ENCODE results near the gene B3GNT4. TPM values are rescaled to one million over a fixed set of nuclear protein-coding genes. Genes with fewer than 3 reads are reported as not detected.
"Not testable (repeated sequence)": the region's sequence is repeated elsewhere in the genome, so short reads cannot be mapped to it uniquely, and the experiment has no call there.

Gene B3GNT4
- total RNA-seq, 1 donor from 2014 or later = 0.36 TPM

DNA sequence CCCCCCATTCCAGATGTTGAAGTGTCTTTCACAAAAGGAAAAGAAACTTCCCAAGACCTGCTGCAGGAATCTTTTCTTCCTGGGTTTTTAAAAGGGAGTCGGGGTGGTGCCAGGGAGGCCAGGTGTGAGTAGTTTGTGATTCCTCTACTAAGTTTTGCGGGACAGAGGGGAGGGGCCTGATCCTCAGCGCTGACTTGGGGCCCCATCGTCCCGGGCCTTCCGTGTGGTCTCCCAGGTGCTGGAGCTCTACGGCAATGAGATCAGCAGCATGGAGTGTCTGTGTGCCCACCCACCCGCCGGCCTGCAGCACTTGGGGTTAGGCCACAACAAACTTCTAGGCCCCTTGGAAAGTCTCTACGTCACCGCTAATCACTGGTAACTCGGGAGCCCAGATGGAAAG is 16.0 kb upstream of the B3GNT4 start:
- intact Hi-C loops (cut with micrococcal nuclease) = no loop called here

- intact Hi-C loops (cut with micrococcal nuclease) = no loop called here
Measured at GRCh38 chr12:122189626-122190475, 13.7 kb upstream of the B3GNT4 start.

- intact Hi-C loops (cut with micrococcal nuclease) = loop anchor here (1.0 kb wide), 2 partner anchors 60 to 137 kb away; no protein-coding TSS in a partner anchor
Measured at GRCh38 chr12:122190842-122191668, 12.5 kb upstream of the B3GNT4 start.

- intact Hi-C loops (cut with micrococcal nuclease) = no loop called here
Measured at GRCh38 chr12:122192441-122192840, 11.1 kb upstream of the B3GNT4 start.

- intact Hi-C loops (cut with micrococcal nuclease) = no loop called here
Measured at GRCh38 chr12:122194804-122195203, 8.7 kb upstream of the B3GNT4 start.

- intact Hi-C loops (cut with micrococcal nuclease) = no loop called here
Measured at GRCh38 chr12:122195405-122195804, 8.1 kb upstream of the B3GNT4 start.

GRCh38 chr12:122197612-122197966 is 5.9 kb upstream of the B3GNT4 start:
- intact Hi-C loops (cut with micrococcal nuclease) = no loop called here

DNA sequence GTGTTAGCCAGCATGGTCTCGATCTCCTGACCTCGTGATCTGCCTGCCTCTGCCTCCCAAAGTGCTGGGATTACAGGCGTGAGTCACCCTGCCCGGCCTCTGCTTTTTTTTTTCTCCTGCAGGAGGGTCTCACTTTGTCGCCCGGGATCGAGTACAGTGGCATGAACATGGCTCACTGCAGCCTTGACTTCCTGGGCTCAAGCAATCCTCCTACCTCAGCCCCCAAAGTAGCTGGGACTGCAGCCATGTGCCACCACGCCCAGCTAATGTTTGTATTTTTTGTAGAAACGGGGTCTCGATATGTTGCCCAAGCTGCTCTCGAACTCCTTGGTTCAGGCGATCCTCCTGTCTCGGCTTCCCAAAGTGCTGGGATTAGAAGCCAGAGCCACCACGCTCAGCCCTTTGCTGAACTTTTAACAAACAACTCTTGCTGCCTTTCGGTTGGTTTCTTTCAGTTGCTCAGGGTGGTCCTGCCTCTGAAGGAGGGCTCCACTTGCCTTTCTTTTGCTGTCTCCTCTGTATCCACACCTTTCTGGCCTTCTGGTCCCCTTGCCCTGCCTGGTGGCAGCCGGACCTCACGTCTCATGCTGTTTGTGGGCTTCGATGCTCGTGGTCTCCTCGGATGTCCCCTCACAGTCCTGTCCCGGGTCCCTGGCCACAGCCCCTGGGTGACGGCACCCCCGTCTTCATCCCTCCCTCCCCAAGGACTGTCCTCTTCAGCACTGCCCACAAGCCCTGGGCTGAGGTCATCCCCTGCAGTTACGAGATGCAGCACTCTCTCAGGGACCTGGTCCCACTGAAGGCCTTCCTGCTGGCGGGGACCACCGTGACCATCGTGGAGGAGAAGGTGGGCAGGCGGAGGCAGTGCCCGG is 3.8 kb upstream of the B3GNT4 start:
- intact Hi-C loops (cut with micrococcal nuclease) = no loop called here

GRCh38 chr12:122200541-122201175 is 2.9 kb upstream of the B3GNT4 start:
- intact Hi-C loops (cut with micrococcal nuclease) = no loop called here

- intact Hi-C loops (cut with micrococcal nuclease) = no loop called here
Measured at GRCh38 chr12:122201381-122201780, 2.1 kb upstream of the B3GNT4 start.

GRCh38 chr12:122202017-122202416 is 1.5 kb upstream of the B3GNT4 start:
- intact Hi-C loops (cut with micrococcal nuclease) = no loop called here

GRCh38 chr12:122202811-122203210 is 698 bp upstream of the B3GNT4 start:
- intact Hi-C loops (cut with micrococcal nuclease) = not testable (repeated sequence)

DNA sequence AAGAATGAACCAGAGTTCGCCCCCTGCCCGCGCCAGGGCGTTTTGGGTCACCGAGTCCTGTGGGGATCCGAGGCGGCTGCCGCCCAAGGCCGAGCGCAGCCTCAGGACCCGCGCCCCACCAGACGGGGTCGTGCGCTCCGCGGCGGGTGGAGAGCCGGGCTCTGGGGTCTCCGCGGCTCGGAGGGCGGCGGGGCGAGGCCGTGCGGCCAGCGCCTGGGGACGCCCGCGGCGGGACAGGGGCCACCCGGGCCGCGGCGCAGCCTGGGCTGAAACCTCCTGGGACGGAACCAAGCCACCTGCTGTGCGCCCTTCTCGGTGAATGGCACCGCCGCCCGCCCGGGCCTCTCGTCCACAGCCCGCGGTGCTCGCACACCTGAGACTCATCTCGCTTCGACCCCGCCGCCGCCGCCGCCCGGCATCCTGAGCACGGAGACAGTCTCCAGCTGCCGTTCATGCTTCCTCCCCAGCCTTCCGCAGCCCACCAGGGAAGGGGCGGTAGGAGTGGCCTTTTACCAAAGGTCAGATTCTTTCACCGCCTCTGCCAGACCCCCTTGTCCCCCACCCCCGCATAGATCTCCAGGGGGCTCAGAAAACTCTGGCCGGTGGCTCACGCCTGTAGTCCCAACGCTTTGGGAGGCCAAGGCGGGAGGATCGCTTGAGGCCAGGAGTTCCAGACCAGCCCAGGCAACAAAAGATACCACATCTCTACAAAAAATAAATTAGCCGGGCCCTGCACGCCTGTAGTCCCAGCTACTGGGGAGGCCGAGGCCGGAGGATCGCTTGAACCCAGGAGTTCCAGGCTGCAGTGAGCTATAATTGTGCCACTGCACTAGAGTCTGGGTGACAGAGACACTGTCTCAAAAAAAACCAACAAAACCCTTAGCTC is 901 bp downstream of the B3GNT4 start:
- intact Hi-C loops (cut with micrococcal nuclease) = no loop called here

DNA sequence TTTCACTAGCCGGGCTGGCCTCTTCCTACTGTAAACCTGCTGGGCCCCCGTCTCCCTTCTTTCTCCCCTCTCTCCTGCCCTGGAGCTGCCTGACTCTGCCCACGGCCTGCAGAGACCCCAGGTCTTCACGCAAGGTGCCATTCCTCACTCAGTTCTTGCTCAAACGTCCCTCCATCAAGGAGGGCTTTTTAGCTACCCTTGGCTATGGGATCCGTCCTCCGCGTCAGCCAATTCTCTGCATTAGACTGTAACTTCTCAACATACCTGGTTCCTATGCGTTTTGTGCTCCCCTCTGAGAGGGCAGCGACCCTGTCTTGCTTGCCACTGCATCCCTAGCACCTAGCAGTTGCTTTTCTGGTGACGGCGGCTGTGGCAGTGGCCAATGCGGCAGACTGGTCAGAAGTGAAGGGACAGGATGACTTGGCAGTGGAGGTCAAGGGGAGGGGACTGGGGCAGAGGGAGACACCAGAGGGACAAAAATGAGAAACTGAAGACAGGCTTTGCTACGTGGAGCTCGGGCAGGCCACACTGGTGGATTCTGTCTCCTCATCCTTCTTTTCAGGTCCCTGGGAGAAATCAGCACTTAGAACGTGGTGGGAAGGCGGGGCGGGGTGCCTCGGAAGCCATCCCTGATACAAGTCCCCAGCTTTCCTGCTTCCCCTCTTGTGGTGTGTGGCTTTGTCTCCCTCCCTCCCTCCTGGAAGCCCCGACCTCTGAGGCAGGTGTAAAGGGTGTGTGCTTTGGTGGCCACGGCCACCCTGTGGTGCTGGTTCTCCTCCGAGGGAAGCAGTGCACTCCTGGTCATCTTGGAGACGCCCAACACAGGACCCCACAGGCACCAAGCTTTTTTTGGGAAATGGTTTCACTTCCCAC is 1.8 kb downstream of the B3GNT4 start:
- intact Hi-C loops (cut with micrococcal nuclease) = no loop called here

DNA sequence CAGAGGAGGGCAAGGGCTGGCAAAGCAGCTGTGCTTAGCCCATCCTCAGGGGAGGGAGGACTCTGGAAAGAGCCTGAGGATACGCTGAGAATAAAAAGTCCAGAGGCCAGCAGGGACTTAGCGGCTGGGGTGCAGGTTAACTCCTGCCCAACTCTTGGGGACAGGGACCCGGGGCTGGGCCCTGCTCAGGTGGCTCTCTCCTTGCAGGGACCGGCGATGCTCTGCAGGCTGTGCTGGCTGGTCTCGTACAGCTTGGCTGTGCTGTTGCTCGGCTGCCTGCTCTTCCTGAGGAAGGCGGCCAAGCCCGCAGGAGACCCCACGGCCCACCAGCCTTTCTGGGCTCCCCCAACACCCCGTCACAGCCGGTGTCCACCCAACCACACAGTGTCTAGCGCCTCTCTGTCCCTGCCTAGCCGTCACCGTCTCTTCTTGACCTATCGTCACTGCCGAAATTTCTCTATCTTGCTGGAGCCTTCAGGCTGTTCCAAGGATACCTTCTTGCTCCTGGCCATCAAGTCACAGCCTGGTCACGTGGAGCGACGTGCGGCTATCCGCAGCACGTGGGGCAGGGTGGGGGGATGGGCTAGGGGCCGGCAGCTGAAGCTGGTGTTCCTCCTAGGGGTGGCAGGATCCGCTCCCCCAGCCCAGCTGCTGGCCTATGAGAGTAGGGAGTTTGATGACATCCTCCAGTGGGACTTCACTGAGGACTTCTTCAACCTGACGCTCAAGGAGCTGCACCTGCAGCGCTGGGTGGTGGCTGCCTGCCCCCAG is 2.8 kb downstream of the B3GNT4 start:
- intact Hi-C loops (cut with micrococcal nuclease) = no loop called here

GRCh38 chr12:122206976-122207375 is 3.5 kb downstream of the B3GNT4 start:
- intact Hi-C loops (cut with micrococcal nuclease) = no loop called here

DNA sequence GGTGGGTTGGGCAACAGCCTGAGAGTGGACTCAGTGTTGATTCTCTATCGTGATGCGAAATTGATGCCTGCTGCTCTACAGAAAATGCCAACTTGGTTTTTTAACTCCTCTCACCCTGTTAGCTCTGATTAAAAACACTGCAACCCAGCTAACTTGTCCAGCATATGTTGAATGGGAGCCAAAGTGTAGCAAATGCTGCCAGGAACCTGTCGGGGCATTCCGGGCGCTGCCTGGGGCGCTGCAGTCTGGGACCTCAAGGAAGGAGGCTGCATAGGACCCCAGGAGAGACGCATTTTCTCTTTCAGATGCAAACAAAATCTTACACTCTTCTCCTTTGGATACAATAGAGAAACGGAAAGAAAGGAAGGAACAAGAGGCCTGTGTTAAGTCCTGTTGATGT is 3.9 kb downstream of the B3GNT4 start:
- intact Hi-C loops (cut with micrococcal nuclease) = no loop called here
